ENCODE measurements around the gene RNF220.

DNA sequence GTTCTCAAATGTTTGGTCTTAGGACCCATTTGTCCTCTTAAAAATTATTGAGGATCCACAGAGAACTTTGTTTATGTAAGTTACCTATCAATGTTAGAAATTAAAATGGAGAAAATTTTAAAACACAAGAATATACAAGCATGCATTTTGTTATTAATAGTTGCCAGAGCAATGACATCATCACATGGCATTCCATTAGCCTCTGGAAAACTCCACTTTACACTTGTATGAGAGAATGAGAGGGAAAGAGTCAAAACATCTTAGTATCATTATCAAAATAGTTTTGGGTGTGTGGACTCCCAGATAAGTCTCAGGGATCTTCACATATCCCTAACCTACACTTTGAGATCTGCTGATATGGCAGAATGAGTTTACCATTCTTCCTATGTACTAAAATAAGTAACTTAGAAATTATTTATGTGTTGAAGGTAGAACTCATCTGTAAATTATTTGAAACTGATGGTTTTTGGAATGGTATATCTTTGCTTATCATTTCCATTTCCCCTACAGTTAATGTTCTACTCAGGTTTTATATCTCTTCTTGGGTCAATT is 48.8 kb downstream of the RNF220 start:
- TF ChIP-seq, protein P1, sequence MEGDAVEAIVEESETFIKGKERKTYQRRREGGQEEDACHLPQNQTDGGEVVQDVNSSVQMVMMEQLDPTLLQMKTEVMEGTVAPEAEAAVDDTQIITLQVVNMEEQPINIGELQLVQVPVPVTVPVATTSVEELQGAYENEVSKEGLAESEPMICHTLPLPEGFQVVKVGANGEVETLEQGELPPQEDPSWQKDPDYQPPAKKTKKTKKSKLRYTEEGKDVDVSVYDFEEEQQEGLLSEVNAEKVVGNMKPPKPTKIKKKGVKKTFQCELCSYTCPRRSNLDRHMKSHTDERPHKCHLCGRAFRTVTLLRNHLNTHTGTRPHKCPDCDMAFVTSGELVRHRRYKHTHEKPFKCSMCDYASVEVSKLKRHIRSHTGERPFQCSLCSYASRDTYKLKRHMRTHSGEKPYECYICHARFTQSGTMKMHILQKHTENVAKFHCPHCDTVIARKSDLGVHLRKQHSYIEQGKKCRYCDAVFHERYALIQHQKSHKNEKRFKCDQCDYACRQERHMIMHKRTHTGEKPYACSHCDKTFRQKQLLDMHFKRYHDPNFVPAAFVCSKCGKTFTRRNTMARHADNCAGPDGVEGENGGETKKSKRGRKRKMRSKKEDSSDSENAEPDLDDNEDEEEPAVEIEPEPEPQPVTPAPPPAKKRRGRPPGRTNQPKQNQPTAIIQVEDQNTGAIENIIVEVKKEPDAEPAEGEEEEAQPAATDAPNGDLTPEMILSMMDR (conservative IDR thresholded peaks at IDR 0.05) = no peak
- TF ChIP-seq ZFX (IDR thresholded peaks at IDR 0.05) = no peak

All from C4-2B (cell line).